Pancreas (tissue), 10 donors: Measurements from ENCODE around the gene ADCY5. TPM values are rescaled to one million over a fixed set of nuclear protein-coding genes. Genes with fewer than 3 reads are reported as not detected.

Experiments
- ATAC-seq, 4 donors: fragments of 200-7000 bp; cut with Tn5 transposase; one replicate each; pipeline versions ENCODE4 v1.8.0 to v1.9.1; 2020; ENCODE audit warnings: mild to moderate bottlenecking in 4 of 4, moderate library complexity in 4 of 4
- DNase-seq, 6 donors: peaks; one replicate each; pipeline ENCODE4 v3.0.0-alpha.2; 2020
- FAIRE-seq: peaks from 2 replicates; lab custom pipeline; 2012; peaks lifted over from hg19 to GRCh38; lab: Jason Lieb, UNC
- H3K27ac ChIP-seq, 4 donors: fragments of 200-600 bp; sonication (generic); 1 replicate in 3 of 4; 2 replicates in 1 of 4; pipeline versions ENCODE4 v1.5.0 to v1.8.0; 2020
- H3K27me3 ChIP-seq, 4 donors: fragments of 200-600 bp; one replicate each; pipeline ENCODE4 v1.8.0; 2021
- H3K36me3 ChIP-seq, 3 donors: fragments of 200-600 bp; sonication (generic) in 1 of 3; one replicate each; pipeline versions ENCODE4 v1.5.0 to v1.8.0; 2020 to 2021
- H3K4me1 ChIP-seq, 3 donors: fragments of 200-600 bp; one replicate each; pipeline ENCODE4 v1.8.0; 2021
- H3K4me3 ChIP-seq, 4 donors: fragments of 200-600 bp; sonication (generic) in 2 of 4; one replicate each; pipeline versions ENCODE4 v1.5.0 to v1.8.0; 2020 to 2021
- H3K9me3 ChIP-seq, 4 donors: fragments of 200-600 bp; one replicate each; pipeline ENCODE4 v1.8.0; 2021
- WGBS, 2 donors: extraction: QIAGEN DNeasy Blood & Tissue Kit; methylation state at CpG; one replicate each; pipeline ENCODE4 v1.1.7; 2013; 5-methylcytosine and 5-hydroxymethylcytosine counted together
- intact Hi-C, 3 donors: fragments of 100-400 bp; cut with DNase I; formaldehyde crosslinking; loops; one replicate each; pipeline versions ENCODE4 v1.11.1 to v1.14.2; 2022
- polyA plus RNA-seq, 2 donors: library from polyadenylated mRNA; stranded (reverse); fragments of 200-250 nt; gene quantifications; one replicate each; pipeline ENCODE4 v1.2.3, GENCODE V29; 2013
- total RNA-seq, 6 donors: library from RNA; stranded (reverse); fragmentation: NEBNext Ultra II Directional in 4 of 6; extraction: Animal tissue kit (Norgen Biotek cat#: 25700) in 4 of 6; gene quantifications; one replicate each; pipeline versions ENCODE4 v1.2.1 to v1.2.4, GENCODE V29; 2021 to 2023
- TF ChIP-seq, protein P1 (sequence below), 4 donors: fragments of 200-600 bp; sonication (generic) in 3 of 4; IDR thresholded peaks; one replicate each; pipeline versions ENCODE4 v1.5.0 to v1.8.0; 2021; ENCODE audit warnings: antibody characterized with exemption in 4 of 4
- donor health status: healthy with polysubstance abuse.
- donor health status: DM: no; HTN: no; CAD: no; lungs with moderate emphysema.
- donor health status: DM: no; HTN: no; CAD: no.
- donor health status: control.
- donor health status: control.
- donor health status: Bipolar disorder and iron deficiency.
- donor health status: DM: yes; HTN: yes; CAD: no.
- donor health status: DM: no; HTN: no; CAD: no.
- donor health status: DM: no; HTN: no; CAD: no.
- donor health status: DM: yes; HTN: yes; CAD: no.

The ADCY5 gene
- total and polyA plus RNA-seq, 8 donors = 6.0 to 13.4 (median 9.6) TPM

DNA sequence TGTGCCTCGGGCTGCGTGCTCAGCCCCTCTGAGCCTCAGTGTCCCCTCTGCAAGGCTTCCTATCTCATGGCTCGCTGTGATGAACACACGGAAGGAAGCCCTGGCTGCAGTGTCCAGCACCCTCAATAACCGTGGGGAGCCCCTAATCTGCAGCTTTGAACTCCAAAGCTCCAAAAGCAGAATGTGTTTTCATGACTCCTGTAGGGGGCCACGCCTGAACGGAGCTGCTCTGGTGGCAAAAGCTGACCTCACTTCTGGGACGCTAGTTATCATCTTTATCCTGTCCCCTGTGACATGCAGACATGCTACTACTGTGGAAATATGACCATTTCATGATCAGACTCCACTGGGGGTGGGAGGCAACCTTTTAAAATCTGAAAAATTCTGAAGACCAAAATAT, 148.3 kb downstream of the ADCY5 start:
- Histone ChIP-seq H3K4me3 (no peak overlapping the region), H3K9me3 (no peaks in the 10 kb centered on the region), H3K27ac (no peak overlapping the region), H3K36me3 (no peaks in the 10 kb centered on the region), H3K4me1 (no peaks in the 10 kb centered on the region), H3K27me3 (no peaks in the 10 kb centered on the region)
- FAIRE-seq (no peak), ATAC-seq (no peak), DNase-seq (peak in 1 of 6 donors; percentile 20)
- TF ChIP-seq, protein P1, sequence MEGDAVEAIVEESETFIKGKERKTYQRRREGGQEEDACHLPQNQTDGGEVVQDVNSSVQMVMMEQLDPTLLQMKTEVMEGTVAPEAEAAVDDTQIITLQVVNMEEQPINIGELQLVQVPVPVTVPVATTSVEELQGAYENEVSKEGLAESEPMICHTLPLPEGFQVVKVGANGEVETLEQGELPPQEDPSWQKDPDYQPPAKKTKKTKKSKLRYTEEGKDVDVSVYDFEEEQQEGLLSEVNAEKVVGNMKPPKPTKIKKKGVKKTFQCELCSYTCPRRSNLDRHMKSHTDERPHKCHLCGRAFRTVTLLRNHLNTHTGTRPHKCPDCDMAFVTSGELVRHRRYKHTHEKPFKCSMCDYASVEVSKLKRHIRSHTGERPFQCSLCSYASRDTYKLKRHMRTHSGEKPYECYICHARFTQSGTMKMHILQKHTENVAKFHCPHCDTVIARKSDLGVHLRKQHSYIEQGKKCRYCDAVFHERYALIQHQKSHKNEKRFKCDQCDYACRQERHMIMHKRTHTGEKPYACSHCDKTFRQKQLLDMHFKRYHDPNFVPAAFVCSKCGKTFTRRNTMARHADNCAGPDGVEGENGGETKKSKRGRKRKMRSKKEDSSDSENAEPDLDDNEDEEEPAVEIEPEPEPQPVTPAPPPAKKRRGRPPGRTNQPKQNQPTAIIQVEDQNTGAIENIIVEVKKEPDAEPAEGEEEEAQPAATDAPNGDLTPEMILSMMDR (IDR thresholded peaks at IDR 0.05) = no peak
- intact Hi-C loops = no loop called here
- 77 to 87% methylated on average over 8 of the region's 8 CpGs for WGBS, 2 donors

GRCh38 chr3:123300056-123300455, 148.8 kb downstream of the ADCY5 start:
- TF ChIP-seq, protein P1 (IDR thresholded peaks at IDR 0.05) = no peak
- Histone ChIP-seq H3K36me3 (no peaks in the 10 kb centered on the region), H3K27ac (no peak overlapping the region), H3K4me3 (no peak overlapping the region), H3K4me1 (no peaks in the 10 kb centered on the region), H3K9me3 (no peaks in the 10 kb centered on the region), H3K27me3 (no peaks in the 10 kb centered on the region)
- WGBS, 2 donors = 90 to 95% methylated on average over 16 of the region's 16 CpGs
- ATAC-seq = no peak
- no peak for FAIRE-seq
- intact Hi-C loops = no loop called here
- peak in 2 of 6 donors; percentile 42 to 53 for DNase-seq

- no peaks in the 10 kb centered on the region for H3K27me3 ChIP-seq
- intact Hi-C loops = no loop called here
- H3K27ac ChIP-seq = no peak overlapping the region
- peak in 2 of 6 donors; percentile 19 to 23 for DNase-seq
- ATAC-seq = no peak
- H3K4me3 ChIP-seq = no peak overlapping the region
- TF ChIP-seq, protein P1 (IDR thresholded peaks at IDR 0.05) = no peak
- no peaks in the 10 kb centered on the region for H3K36me3 ChIP-seq
- 73 to 85% methylated on average over 7 to 8 of the region's 8 CpGs for WGBS, 2 donors
- FAIRE-seq = no peak
- no peaks in the 10 kb centered on the region for H3K9me3 ChIP-seq
- no peaks in the 10 kb centered on the region for H3K4me1 ChIP-seq
Measured at GRCh38 chr3:123299581-123299980, 149.3 kb downstream of the ADCY5 start.

GRCh38 chr3:123298903-123299302, 150.0 kb downstream of the ADCY5 start:
- FAIRE-seq (no peak), DNase-seq (no peak), ATAC-seq (no peak)
- 58 to 67% methylated on average over 5 of the region's 5 CpGs for WGBS, 2 donors
- no peaks in the 10 kb centered on the region for H3K27me3 ChIP-seq
- H3K9me3 ChIP-seq = no peaks in the 10 kb centered on the region
- no peak overlapping the region for H3K4me3 ChIP-seq
- H3K4me1 ChIP-seq = no peaks in the 10 kb centered on the region
- intact Hi-C loops = no loop called here
- TF ChIP-seq, protein P1 (IDR thresholded peaks at IDR 0.05) = no peak
- no peak overlapping the region for H3K27ac ChIP-seq
- H3K36me3 ChIP-seq = no peaks in the 10 kb centered on the region

DNA sequence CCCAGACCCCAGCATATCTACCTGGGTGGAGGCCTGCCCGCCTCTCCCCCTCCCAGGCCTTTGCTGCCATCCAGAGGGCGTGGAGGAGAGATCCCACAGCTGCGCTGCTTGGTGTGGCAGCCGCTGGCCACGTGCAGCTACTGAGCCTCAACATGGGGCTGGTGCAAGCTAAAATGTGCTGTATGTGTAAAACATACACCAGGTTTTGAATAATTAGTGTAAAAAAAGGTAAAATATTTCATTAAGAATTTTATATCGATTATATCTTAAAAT, 151.3 kb downstream of the ADCY5 start:
- Histone ChIP-seq H3K27me3 (no peaks in the 10 kb centered on the region), H3K36me3 (no peaks in the 10 kb centered on the region), H3K4me1 (no peaks in the 10 kb centered on the region), H3K9me3 (no peaks in the 10 kb centered on the region), H3K27ac (no peak overlapping the region), H3K4me3 (no peak overlapping the region)
- TF ChIP-seq, protein P1 (IDR thresholded peaks at IDR 0.05) = no peak
- DNase-seq (no peak), ATAC-seq (no peak), FAIRE-seq (no peak)
- WGBS, 2 donors = 86 to 91% methylated on average over 6 of the region's 6 CpGs
- intact Hi-C loops = no loop called here
